ENCODE data around the gene FEN1. TPM values are rescaled to one million over a fixed set of nuclear protein-coding genes. Genes with fewer than 3 reads are reported as not detected.

Gene FEN1
- total and polyA plus RNA-seq, 3 experiments from 2014 or later: 15.4 to 121 (median 112) TPM

- peak overlapping the region; percentile 87 to 97 (median 90) for H3K4me3 Mint-ChIP-seq
- peak; percentile 34 to 72 (median 44) for DNase-seq
- Histone ChIP-seq H3K36me3 (ENCODE audit: insufficient read depth, low read length) (no peaks in the 10 kb centered on the region), H3K27me3 (ENCODE audit: insufficient read depth, low read length, poor library complexity, severe bottlenecking) (peaks cover 3% of the 10 kb centered on the region), H3K4me3 (ENCODE audit: low read length) (peak overlapping the region; percentile 82), H3K4me1 (ENCODE audit: insufficient read depth, low read length) (peaks cover 10% of the 10 kb centered on the region), H3K27ac (ENCODE audit: low read depth, low read length) (peak overlapping the region; percentile 85), H3K9me3 (ENCODE audit: low read length) (no peaks in the 10 kb centered on the region)
- ChIA-PET POLR2A (interaction anchor here (0.5 to 2.2 kb wide), 5 partner anchors 18 to 221 kb away, joined by 3 to 12 read pairs (median 3); no protein-coding TSS in a partner anchor), CTCF (interaction anchor here (1.4 to 3.8 kb wide), 8 partner anchors 11 to 266 kb away, joined by 3 to 31 read pairs (median 6); partner anchors contain the start of gene FEN1)
- H3K27me3 Mint-ChIP-seq: peaks cover 29 to 37% of the 10 kb centered on the region in 2 donors
- peak overlapping the region in 6 of 8 donors; percentile 24 to 96 (median 88) for H3K27ac Mint-ChIP-seq
- H3K36me3 Mint-ChIP-seq: no peaks in the 10 kb centered on the region
- H3K9me3 Mint-ChIP-seq: no peaks in the 10 kb centered on the region
- peaks cover 11 to 25% (median 16%) of the 10 kb centered on the region in 3 donors for H3K4me1 Mint-ChIP-seq
These were observed 23.4 kb downstream of the FEN1 start for GRCh38 chr11:61815790-61816735.

GRCh38 chr11:61816736-61817455 lies 24.2 kb downstream of the FEN1 start, which contains the start of gene FADS1:
TSS of gene FADS1 (minus strand) at chr11:61817003. CDS start at chr11:61816929, 74 bp downstream.
- Mint-ChIP-seq H3K27me3 (peaks cover 29 to 34% of the 10 kb centered on the region in 2 donors), H3K36me3 (no peaks in the 10 kb centered on the region), H3K9me3 (no peaks in the 10 kb centered on the region), H3K27ac (peak within 1 kb of the TSS in 6 of 8 donors; percentile 24 to 96 (median 88)), H3K4me3 (peak within 1 kb of the TSS; percentile 87 to 97 (median 90)), H3K4me1 (peaks cover 11 to 25% (median 16%) of the 10 kb centered on the region in 3 donors)
- ChIA-PET CTCF (interaction anchor here (1.1 to 3.8 kb wide), 5 partner anchors 12 to 38 kb away, joined by 3 to 31 read pairs (median 8); partner anchors contain the start of gene FEN1), POLR2A (interaction anchor here (0.6 kb wide), 1 partner anchor 20 kb away, joined by 3 read pairs; no protein-coding TSS in a partner anchor)
- Histone ChIP-seq H3K9me3 (ENCODE audit: low read length) (no peaks in the 10 kb centered on the region), H3K4me3 (ENCODE audit: low read length) (peak within 1 kb of the TSS; percentile 82), H3K27me3 (ENCODE audit: insufficient read depth, low read length, poor library complexity, severe bottlenecking) (peaks cover 3% of the 10 kb centered on the region), H3K4me1 (ENCODE audit: insufficient read depth, low read length) (peaks cover 10% of the 10 kb centered on the region), H3K36me3 (ENCODE audit: insufficient read depth, low read length) (no peaks in the 10 kb centered on the region), H3K27ac (ENCODE audit: low read depth, low read length) (peak within 1 kb of the TSS; percentile 85)
- DNase-seq: peak; percentile 51 to 75 (median 60)

GRCh38 chr11:61817471-61818202 lies 24.9 kb downstream of the FEN1 start:
- peak overlapping the region; percentile 57 for H3K27ac ChIP-seq (ENCODE audit: low read depth, low read length)
- H3K4me3 ChIP-seq (ENCODE audit: low read length): no peak overlapping the region
- no peaks in the 10 kb centered on the region for H3K36me3 ChIP-seq (ENCODE audit: insufficient read depth, low read length)
- CTCF ChIA-PET: interaction anchor here (0.7 to 3.8 kb wide), 7 partner anchors 12 to 131 kb away, joined by 3 to 31 read pairs (median 4); no protein-coding TSS in a partner anchor
- Mint-ChIP-seq H3K27me3 (peaks cover 29 to 33% of the 10 kb centered on the region in 2 donors), H3K36me3 (no peaks in the 10 kb centered on the region), H3K9me3 (no peaks in the 10 kb centered on the region), H3K27ac (peak overlapping the region in 3 of 8 donors; percentile 4 to 63 (median 35)), H3K4me3 (peak overlapping the region; percentile 67 to 97 (median 79)), H3K4me1 (peaks cover 11 to 25% (median 16%) of the 10 kb centered on the region in 3 donors)
- no peak for DNase-seq
- no peaks in the 10 kb centered on the region for H3K9me3 ChIP-seq (ENCODE audit: low read length)
- H3K4me1 ChIP-seq (ENCODE audit: insufficient read depth, low read length): peaks cover 10% of the 10 kb centered on the region
- H3K27me3 ChIP-seq (ENCODE audit: insufficient read depth, low read length, poor library complexity, severe bottlenecking): peaks cover 3% of the 10 kb centered on the region
- POLR2A ChIA-PET: no interaction called here

GRCh38 chr11:61820174-61820573 lies 27.5 kb downstream of the FEN1 start:
- Mint-ChIP-seq H3K27me3 (peaks cover 20 to 26% of the 10 kb centered on the region in 2 donors), H3K36me3 (no peaks in the 10 kb centered on the region), H3K27ac (no peak overlapping the region), H3K4me3 (no peak overlapping the region), H3K4me1 (peaks cover 7 to 19% (median 10%) of the 10 kb centered on the region in 3 donors), H3K9me3 (no peaks in the 10 kb centered on the region)
- no peak for DNase-seq
- ChIA-PET POLR2A (no interaction called here), CTCF (no interaction called here)
- Histone ChIP-seq H3K36me3 (ENCODE audit: insufficient read depth, low read length) (no peaks in the 10 kb centered on the region), H3K4me1 (ENCODE audit: insufficient read depth, low read length) (peaks cover 5% of the 10 kb centered on the region), H3K27ac (ENCODE audit: low read depth, low read length) (no peak overlapping the region), H3K27me3 (ENCODE audit: insufficient read depth, low read length, poor library complexity, severe bottlenecking) (peaks cover 3% of the 10 kb centered on the region), H3K4me3 (ENCODE audit: low read length) (no peak overlapping the region), H3K9me3 (ENCODE audit: low read length) (no peaks in the 10 kb centered on the region)

GRCh38 chr11:61826930-61827570 lies 34.3 kb downstream of the FEN1 start:
- Mint-ChIP-seq H3K9me3 (no peaks in the 10 kb centered on the region), H3K36me3 (no peaks in the 10 kb centered on the region), H3K27ac (peak overlapping the region in 3 of 8 donors; percentile 56 to 90 (median 86)), H3K27me3 (peaks cover 34 to 55% of the 10 kb centered on the region in 2 donors), H3K4me3 (peak overlapping the region; percentile 70 to 92 (median 81)), H3K4me1 (peaks cover 7 to 42% (median 26%) of the 10 kb centered on the region in 3 donors)
- Histone ChIP-seq H3K4me3 (ENCODE audit: low read length) (peak overlapping the region; percentile 28), H3K27ac (ENCODE audit: low read depth, low read length) (no peak overlapping the region), H3K9me3 (ENCODE audit: low read length) (no peaks in the 10 kb centered on the region), H3K27me3 (ENCODE audit: insufficient read depth, low read length, poor library complexity, severe bottlenecking) (no peaks in the 10 kb centered on the region), H3K4me1 (ENCODE audit: insufficient read depth, low read length) (peaks cover 11% of the 10 kb centered on the region), H3K36me3 (ENCODE audit: insufficient read depth, low read length) (no peaks in the 10 kb centered on the region)
- ChIA-PET CTCF (interaction anchor here (1.0 kb wide), 1 partner anchor 12 kb away, joined by 3 read pairs; no protein-coding TSS in a partner anchor), POLR2A (no interaction called here)
- no peak for DNase-seq

GRCh38 chr11:61827571-61828378 lies 35.1 kb downstream of the FEN1 start, which contains the start of gene FADS2:
TSS of gene FADS2 (plus strand) at chr11:61828300. CDS start at chr11:61828391, 91 bp downstream.
- CTCF ChIA-PET: interaction anchor here (1.0 kb wide), 1 partner anchor 12 kb away, joined by 3 read pairs; no protein-coding TSS in a partner anchor
- H3K27me3 Mint-ChIP-seq: peaks cover 33 to 55% of the 10 kb centered on the region in 2 donors
- Histone ChIP-seq H3K4me1 (ENCODE audit: insufficient read depth, low read length) (peaks cover 11% of the 10 kb centered on the region), H3K27me3 (ENCODE audit: insufficient read depth, low read length, poor library complexity, severe bottlenecking) (no peaks in the 10 kb centered on the region), H3K27ac (ENCODE audit: low read depth, low read length) (no peak within 1 kb of the TSS), H3K9me3 (ENCODE audit: low read length) (no peaks in the 10 kb centered on the region), H3K36me3 (ENCODE audit: insufficient read depth, low read length) (no peaks in the 10 kb centered on the region), H3K4me3 (ENCODE audit: low read length) (peak within 1 kb of the TSS; percentile 64)
- peak within 1 kb of the TSS; percentile 76 to 92 (median 85) for H3K4me3 Mint-ChIP-seq
- POLR2A ChIA-PET: interaction anchor here (0.6 kb wide), 1 partner anchor 140 kb away, joined by 3 read pairs; the partner anchor contains the start of gene FTH1
- H3K27ac Mint-ChIP-seq: peak within 1 kb of the TSS in 5 of 8 donors; percentile 47 to 90 (median 58)
- peak; percentile 46 to 70 (median 55) for DNase-seq
- H3K4me1 Mint-ChIP-seq: peaks cover 7 to 47% (median 26%) of the 10 kb centered on the region in 3 donors
- H3K36me3 Mint-ChIP-seq: no peaks in the 10 kb centered on the region
- H3K9me3 Mint-ChIP-seq: no peaks in the 10 kb centered on the region

Measured in CD8-positive, alpha-beta memory T cell (primary cell).